ENCODE measurements around the gene SELENOH.

GRCh38 chr11:57785072-57785471 is 43.8 kb downstream of the SELENOH start:
- TF ChIP-seq CTCF (conservative IDR thresholded peaks at IDR 0.05; ENCODE audit: low read depth, low read length) (no peak), EZH2 (IDR thresholded peaks at IDR 0.05; ENCODE audit: low read length, unreplicated experiment) (no peak)

Data from PC-3 (cell line).